Nephron (organoid): ENCODE data around the gene ADAT2.

Experiments
- H3K27ac Mint-ChIP-seq, 3 experiments: 2 replicates each; pipeline ENCODE4 v1.8.0; 2020; ENCODE audit warnings: mixed read lengths in 3 of 3, mild to moderate bottlenecking in 2 of 3, moderate library complexity in 1 of 3
- H3K27me3 Mint-ChIP-seq: 2 replicates; pipeline ENCODE4 v1.8.0; 2021; ENCODE audit warnings: low read depth, mild to moderate bottlenecking, moderate library complexity, mixed read lengths
- H3K36me3 Mint-ChIP-seq: 2 replicates; pipeline ENCODE4 v1.8.0; 2020; ENCODE audit warnings: low read depth, mixed read lengths
- H3K4me1 Mint-ChIP-seq: 2 replicates; pipeline ENCODE4 v1.8.0; 2020; ENCODE audit warnings: mixed read lengths
- H3K4me3 Mint-ChIP-seq, 3 experiments: 2 replicates each; pipeline ENCODE4 v1.8.0; 2020; ENCODE audit warnings: mild to moderate bottlenecking in 3 of 3, mixed read lengths in 3 of 3, moderate library complexity in 2 of 3
- H3K9me3 Mint-ChIP-seq: 2 replicates; pipeline ENCODE4 v1.8.0; 2020; ENCODE audit warnings: mixed read lengths
- TF ChIP-seq, protein P1 (sequence below), 3 experiments: fragments of 200-600 bp; sonication (generic); IDR thresholded peaks; one replicate each; pipeline ENCODE4 v1.5.0; 2021; ENCODE audit warnings: antibody characterized with exemption in 3 of 3; ENCODE audit not compliant: unreplicated experiment in 3 of 3

Gene ADAT2

DNA sequence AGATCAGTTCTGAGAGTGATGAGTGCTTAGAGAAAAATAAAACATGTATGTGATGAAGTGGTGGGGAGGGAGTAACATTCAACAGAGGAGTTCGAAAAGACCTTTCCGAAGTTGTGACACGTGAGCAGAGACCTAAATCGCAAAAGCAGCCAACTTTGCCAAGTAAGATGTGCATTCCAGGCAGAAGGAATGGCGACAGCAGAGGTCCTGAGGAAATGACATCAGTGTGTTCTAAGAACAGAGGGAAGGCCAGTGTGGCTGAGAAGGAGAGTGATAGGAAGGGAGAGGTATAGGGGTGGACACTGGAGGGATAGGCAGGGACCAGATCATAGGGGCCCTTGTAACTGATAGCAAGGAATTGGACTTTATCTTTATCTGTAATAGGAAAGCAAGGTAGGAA, 51.3 kb downstream of the ADAT2 start:
- no peaks in the 10 kb centered on the region for H3K36me3 Mint-ChIP-seq
- TF ChIP-seq, protein P1, sequence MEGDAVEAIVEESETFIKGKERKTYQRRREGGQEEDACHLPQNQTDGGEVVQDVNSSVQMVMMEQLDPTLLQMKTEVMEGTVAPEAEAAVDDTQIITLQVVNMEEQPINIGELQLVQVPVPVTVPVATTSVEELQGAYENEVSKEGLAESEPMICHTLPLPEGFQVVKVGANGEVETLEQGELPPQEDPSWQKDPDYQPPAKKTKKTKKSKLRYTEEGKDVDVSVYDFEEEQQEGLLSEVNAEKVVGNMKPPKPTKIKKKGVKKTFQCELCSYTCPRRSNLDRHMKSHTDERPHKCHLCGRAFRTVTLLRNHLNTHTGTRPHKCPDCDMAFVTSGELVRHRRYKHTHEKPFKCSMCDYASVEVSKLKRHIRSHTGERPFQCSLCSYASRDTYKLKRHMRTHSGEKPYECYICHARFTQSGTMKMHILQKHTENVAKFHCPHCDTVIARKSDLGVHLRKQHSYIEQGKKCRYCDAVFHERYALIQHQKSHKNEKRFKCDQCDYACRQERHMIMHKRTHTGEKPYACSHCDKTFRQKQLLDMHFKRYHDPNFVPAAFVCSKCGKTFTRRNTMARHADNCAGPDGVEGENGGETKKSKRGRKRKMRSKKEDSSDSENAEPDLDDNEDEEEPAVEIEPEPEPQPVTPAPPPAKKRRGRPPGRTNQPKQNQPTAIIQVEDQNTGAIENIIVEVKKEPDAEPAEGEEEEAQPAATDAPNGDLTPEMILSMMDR (IDR thresholded peaks at IDR 0.05; ENCODE audit: unreplicated experiment in 3 of 3) = no peak
- peaks cover 5% of the 10 kb centered on the region for H3K27me3 Mint-ChIP-seq
- peak overlapping the region in 2 of 3 experiments; percentile 13 to 30 for H3K27ac Mint-ChIP-seq
- H3K4me3 Mint-ChIP-seq = no peak overlapping the region
- no peaks in the 10 kb centered on the region for H3K9me3 Mint-ChIP-seq
- peaks cover 33% of the 10 kb centered on the region for H3K4me1 Mint-ChIP-seq

DNA sequence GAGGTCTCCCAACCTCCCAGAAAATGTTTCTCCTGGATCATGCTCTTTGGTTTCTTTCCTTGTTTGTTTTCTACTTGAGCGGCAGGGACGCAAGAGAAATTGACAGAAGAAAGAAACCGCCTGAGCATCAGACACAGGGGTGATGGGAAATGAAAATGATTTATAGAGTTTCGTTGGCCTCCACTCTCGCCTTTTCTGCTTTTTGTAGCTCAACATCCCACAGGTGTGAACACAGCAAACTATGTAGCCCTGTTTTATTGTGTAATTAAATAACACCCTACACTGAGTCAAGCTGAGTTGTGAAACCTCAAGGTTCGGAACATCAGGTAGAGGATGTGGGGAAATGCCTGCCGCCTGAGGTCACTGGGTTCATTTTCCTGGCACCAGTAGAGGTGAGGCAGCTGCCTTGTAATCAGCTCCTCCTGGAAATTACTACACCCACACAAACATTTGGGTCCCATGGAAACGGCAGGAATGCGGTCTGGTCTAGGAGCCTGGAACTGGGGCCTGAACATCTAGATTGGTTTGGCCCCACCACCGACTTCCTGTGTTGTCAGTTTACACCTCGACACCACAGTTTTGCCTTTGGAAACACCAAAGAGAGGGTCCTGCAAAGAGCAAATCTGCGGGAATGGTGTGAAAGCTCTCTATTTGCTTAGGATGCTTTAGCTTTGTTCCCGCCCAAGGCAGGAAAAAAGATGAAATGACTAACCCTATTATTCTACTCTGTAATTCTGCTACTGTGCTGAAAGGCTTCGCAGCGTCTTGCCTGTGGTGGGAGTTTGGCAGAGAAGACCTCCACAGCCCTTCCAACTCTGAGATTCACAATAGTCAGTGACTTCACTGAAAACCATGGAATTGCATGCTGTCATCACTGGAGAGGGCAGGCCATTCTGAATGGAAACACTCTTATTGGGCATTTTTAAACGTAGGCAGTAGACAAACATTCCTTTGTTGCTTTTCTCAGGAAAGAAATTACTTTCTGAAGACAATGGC, 53.0 kb downstream of the ADAT2 start:
- no peaks in the 10 kb centered on the region for H3K9me3 Mint-ChIP-seq
- TF ChIP-seq, protein P1 (IDR thresholded peaks at IDR 0.05; ENCODE audit: unreplicated experiment in 3 of 3) = no peak
- peaks cover 7% of the 10 kb centered on the region for H3K27me3 Mint-ChIP-seq
- peaks cover 33% of the 10 kb centered on the region for H3K4me1 Mint-ChIP-seq
- peak overlapping the region in 2 of 3 experiments; percentile 7 to 31 for H3K27ac Mint-ChIP-seq
- H3K36me3 Mint-ChIP-seq = no peaks in the 10 kb centered on the region
- H3K4me3 Mint-ChIP-seq = no peak overlapping the region

DNA sequence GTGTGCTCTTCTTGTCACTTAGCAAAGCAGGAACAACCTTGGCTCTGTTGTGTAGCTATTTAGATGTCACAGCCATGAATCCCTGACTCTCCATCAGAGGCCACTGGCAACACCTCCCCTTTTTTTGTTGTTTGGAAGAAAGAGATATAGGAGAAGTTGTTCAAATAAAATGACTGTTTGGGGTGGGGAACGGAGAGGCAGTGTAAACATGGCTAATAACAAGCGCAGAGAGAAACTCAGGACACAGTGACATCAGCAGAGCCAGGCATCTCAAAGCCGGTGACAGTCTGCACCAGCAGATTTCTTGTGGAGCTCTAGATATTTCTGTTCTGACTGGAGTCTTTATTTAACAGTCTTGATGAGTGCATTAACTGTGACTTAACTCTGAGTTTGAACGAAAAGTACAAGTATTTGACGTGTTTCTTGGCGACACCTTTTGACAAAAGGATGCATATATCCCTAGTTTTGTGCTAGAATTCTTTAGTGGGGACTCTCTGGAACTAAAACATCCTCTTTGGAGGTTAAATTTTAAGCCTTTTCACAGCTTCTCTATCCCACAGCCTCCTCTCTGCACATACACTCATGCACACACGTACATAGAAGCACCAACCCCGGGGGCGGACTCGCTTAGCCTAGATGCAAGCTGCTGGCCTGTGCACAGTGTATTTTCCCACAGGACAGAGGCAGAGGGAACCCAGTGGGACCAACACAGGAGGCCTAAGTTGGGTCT, 53.8 kb downstream of the ADAT2 start:
- Mint-ChIP-seq H3K4me1 (peaks cover 33% of the 10 kb centered on the region), H3K36me3 (no peaks in the 10 kb centered on the region), H3K9me3 (no peaks in the 10 kb centered on the region), H3K4me3 (no peak overlapping the region), H3K27ac (peak overlapping the region in 1 of 3 experiments; percentile 31), H3K27me3 (peaks cover 7% of the 10 kb centered on the region)
- TF ChIP-seq, protein P1 (IDR thresholded peaks at IDR 0.05; ENCODE audit: unreplicated experiment in 3 of 3) = no peak

DNA sequence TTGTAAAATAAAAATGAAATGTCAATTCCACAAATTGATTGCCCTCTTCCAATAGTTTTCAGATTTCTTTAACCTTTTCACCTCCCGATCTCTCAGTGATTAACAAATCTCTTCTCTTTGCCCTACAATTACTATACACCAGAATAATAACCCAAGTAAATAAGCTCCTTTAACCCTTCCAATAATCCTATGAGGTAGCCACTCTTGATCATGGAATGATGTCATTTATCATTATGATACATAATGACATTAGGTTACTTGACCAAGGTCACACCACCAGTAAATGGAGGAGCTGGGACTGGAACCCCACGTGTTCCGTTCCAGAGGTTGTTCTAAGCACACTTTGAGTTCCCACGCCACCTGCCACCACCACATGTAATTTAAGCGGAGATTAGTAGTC, 54.8 kb downstream of the ADAT2 start:
- TF ChIP-seq, protein P1 (IDR thresholded peaks at IDR 0.05; ENCODE audit: unreplicated experiment in 3 of 3) = no peak
- H3K4me3 Mint-ChIP-seq = no peak overlapping the region
- H3K27me3 Mint-ChIP-seq = peaks cover 7% of the 10 kb centered on the region
- H3K4me1 Mint-ChIP-seq = peaks cover 28% of the 10 kb centered on the region
- no peak overlapping the region for H3K27ac Mint-ChIP-seq
- no peaks in the 10 kb centered on the region for H3K36me3 Mint-ChIP-seq
- no peaks in the 10 kb centered on the region for H3K9me3 Mint-ChIP-seq

DNA sequence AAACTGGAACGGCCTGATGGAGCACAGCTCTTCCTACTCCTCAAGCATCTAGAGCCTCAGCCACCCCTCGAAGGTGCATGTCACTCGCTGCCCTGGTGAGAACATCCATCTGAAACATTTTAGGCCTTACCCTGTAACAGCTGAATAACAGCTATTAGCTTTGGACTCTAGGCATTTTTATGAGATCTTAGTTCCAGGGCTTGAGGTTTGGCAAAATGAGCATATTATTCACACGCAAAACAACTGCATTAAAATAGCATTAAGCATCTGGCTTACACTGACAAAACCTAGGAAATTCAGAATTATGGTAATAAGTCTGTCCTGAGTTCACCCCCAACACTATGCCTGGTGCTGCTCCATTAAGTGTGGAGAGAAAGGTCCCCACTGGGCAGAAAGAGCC, 56.1 kb downstream of the ADAT2 start:
- Mint-ChIP-seq H3K27ac (no peak overlapping the region), H3K27me3 (peaks cover 7% of the 10 kb centered on the region), H3K4me3 (no peak overlapping the region), H3K9me3 (no peaks in the 10 kb centered on the region), H3K4me1 (peaks cover 19% of the 10 kb centered on the region), H3K36me3 (no peaks in the 10 kb centered on the region)
- TF ChIP-seq, protein P1 (IDR thresholded peaks at IDR 0.05; ENCODE audit: unreplicated experiment in 3 of 3) = no peak
